DOHH2 (cell line): ENCODE data around the gene IRX3.

ENCODE experiments used
- H3F3A ChIP-seq: fragments of 200-600 bp; sonication (generic), shearing (Covaris generic); 2 replicates; pipeline ENCODE4 v1.6.0; 2016; ENCODE audit warnings: antibody characterized with exemption, mild to moderate bottlenecking; ENCODE audit not compliant: control insufficient read depth, insufficient read depth
- H3K27ac ChIP-seq: fragments of 200-600 bp; sonication (generic); 2 replicates; pipeline ENCODE4 v1.5.1; 2014; ENCODE audit warnings: low read depth, mild to moderate bottlenecking, low read length, moderate library complexity
- H3K27me3 ChIP-seq: fragments of 200-600 bp; sonication (generic); 2 replicates; pipeline ENCODE4 v1.6.1; 2014; ENCODE audit warnings: mild to moderate bottlenecking, low read length, mixed read lengths; ENCODE audit not compliant: control insufficient read depth
- H3K36me3 ChIP-seq: fragments of 200-600 bp; sonication (generic); 2 replicates; pipeline ENCODE4 v1.6.1; 2014; ENCODE audit warnings: mild to moderate bottlenecking, low read length, moderate library complexity, mixed read lengths; ENCODE audit not compliant: control insufficient read depth
- H3K4me1 ChIP-seq: fragments of 200-600 bp; sonication (generic); 2 replicates; pipeline ENCODE4 v1.6.1; 2014; ENCODE audit warnings: mild to moderate bottlenecking, low read length, mixed read lengths; ENCODE audit not compliant: control insufficient read depth
- H3K4me2 ChIP-seq: fragments of 200-600 bp; sonication (generic); 2 replicates; pipeline ENCODE4 v1.6.0; 2014; ENCODE audit warnings: mild to moderate bottlenecking, low read length, moderate library complexity
- H3K4me3 ChIP-seq: fragments of 200-600 bp; sonication (generic); 2 replicates; pipeline ENCODE4 v1.5.1; 2014; ENCODE audit warnings: mild to moderate bottlenecking, low read length, mixed read lengths
- H3K79me2 ChIP-seq: fragments of 200-600 bp; sonication (generic); 2 replicates; pipeline ENCODE4 v1.6.1; 2014; ENCODE audit warnings: mild to moderate bottlenecking, low read length, mixed read lengths; ENCODE audit not compliant: control insufficient read depth
- H3K9me2 ChIP-seq: fragments of 200-600 bp; sonication (generic); replicated peaks from 2 replicates; pipeline ENCODE4 v1.6.1; 2014; ENCODE audit warnings: mild to moderate bottlenecking, low read length, mixed read lengths; ENCODE audit not compliant: control insufficient read depth
- H3K9me3 ChIP-seq: fragments of 200-600 bp; sonication (generic); 2 replicates; pipeline ENCODE4 v1.6.1; 2014; ENCODE audit warnings: antibody characterized with exemption, low read length, mixed read lengths; ENCODE audit not compliant: control insufficient read depth, insufficient read depth
- H4K20me1 ChIP-seq: fragments of 200-600 bp; sonication (generic); 2 replicates; pipeline ENCODE4 v1.6.0; 2014; ENCODE audit warnings: low read depth, mild to moderate bottlenecking, antibody characterized with exemption, low read length, moderate library complexity; ENCODE audit not compliant: control insufficient read depth, insufficient read depth
- CTCF ChIP-seq: fragments of 200-600 bp; sonication (generic); IDR thresholded peaks from one replicate; pipeline ENCODE4 v1.5.1; 2014; ENCODE audit warnings: antibody characterized with exemption, mild to moderate bottlenecking, low read depth, low read length; ENCODE audit not compliant: poor library complexity, severe bottlenecking
- EZH2phosphoT487 ChIP-seq: fragments of 200-600 bp; sonication (generic); IDR thresholded peaks from 2 replicates; pipeline ENCODE4 v1.6.1; 2017; ENCODE audit warnings: borderline replicate concordance, mild to moderate bottlenecking, antibody characterized with exemption, low read length, moderate library complexity, mixed read lengths

The IRX3 gene

GRCh38 chr16:54280751-54281150 is 5.8 kb downstream of the IRX3 start:
- no peaks in the 10 kb centered on the region for H3K4me1 ChIP-seq
- TF ChIP-seq EZH2phosphoT487 (no peak), CTCF (no peak)
- no peak overlapping the region for H3K4me3 ChIP-seq
- H3K27ac ChIP-seq: no peak overlapping the region
- H3K79me2 ChIP-seq: no peaks in the 10 kb centered on the region
- no peaks in the 10 kb centered on the region for H3K36me3 ChIP-seq
- no peaks in the 10 kb centered on the region for H3K9me2 ChIP-seq
- H3K9me3 ChIP-seq: peaks cover 5% of the 10 kb centered on the region; the same call in 1 of the 2 replicates
- no peaks in the 10 kb centered on the region for H3F3A ChIP-seq
- H3K27me3 ChIP-seq: no peaks in the 10 kb centered on the region
- no peak overlapping the region for H3K4me2 ChIP-seq
- H4K20me1 ChIP-seq: no peaks in the 10 kb centered on the region

GRCh38 chr16:54277845-54278703 is 8.5 kb downstream of the IRX3 start:
- no peak overlapping the region for H3K27ac ChIP-seq
- no peaks in the 10 kb centered on the region for H3K9me2 ChIP-seq
- H3K4me3 ChIP-seq: no peak overlapping the region
- H3K4me1 ChIP-seq: no peaks in the 10 kb centered on the region
- H3K9me3 ChIP-seq: no peaks in the 10 kb centered on the region
- no peak overlapping the region for H3K4me2 ChIP-seq
- H4K20me1 ChIP-seq: no peaks in the 10 kb centered on the region
- no peaks in the 10 kb centered on the region for H3F3A ChIP-seq
- no peaks in the 10 kb centered on the region for H3K79me2 ChIP-seq
- no peaks in the 10 kb centered on the region for H3K36me3 ChIP-seq
- H3K27me3 ChIP-seq: no peaks in the 10 kb centered on the region
- TF ChIP-seq CTCF: no peak
- TF ChIP-seq EZH2phosphoT487: no peak

- Histone ChIP-seq H3K9me2 (no peaks in the 10 kb centered on the region), H3K4me2 (no peak overlapping the region), H3F3A (no peaks in the 10 kb centered on the region), H3K9me3 (no peaks in the 10 kb centered on the region), H3K4me1 (no peaks in the 10 kb centered on the region), H3K79me2 (no peaks in the 10 kb centered on the region), H3K4me3 (no peak overlapping the region), H3K27ac (no peak overlapping the region), H3K36me3 (no peaks in the 10 kb centered on the region), H4K20me1 (no peaks in the 10 kb centered on the region), H3K27me3 (no peaks in the 10 kb centered on the region)
- TF ChIP-seq EZH2phosphoT487 (no peak), CTCF (no peak)
Measured at GRCh38 chr16:54275956-54276355, 10.6 kb downstream of the IRX3 start.
